G401 (cell line): ENCODE data around the gene ASCL4. TPM values are rescaled to one million over a fixed set of nuclear protein-coding genes. Genes with fewer than 3 reads are reported as not detected.

Experiments used
- DNase-seq: peaks from one replicate; pipeline ENCODE4 v3.0.0-alpha.2; 2015; ENCODE audit warnings: low spot score
- in situ Hi-C: cut with HindIII; loops from 2 replicates; pipeline ENCODE4 v1.10.0; 2016; ENCODE audit warnings: low sequenced_read_pairs, mixed read lengths
- total RNA-seq: library from RNA; depleted of rRNA; stranded (reverse); fragments of >200 nt; shearing (Covaris generic); gene quantifications from 2 replicates; pipeline ENCODE4 v1.2.3, GENCODE V29; 2014; rRNA removed

The ASCL4 gene
- total RNA-seq, 1 experiment from 2014 or later = not detected

DNA sequence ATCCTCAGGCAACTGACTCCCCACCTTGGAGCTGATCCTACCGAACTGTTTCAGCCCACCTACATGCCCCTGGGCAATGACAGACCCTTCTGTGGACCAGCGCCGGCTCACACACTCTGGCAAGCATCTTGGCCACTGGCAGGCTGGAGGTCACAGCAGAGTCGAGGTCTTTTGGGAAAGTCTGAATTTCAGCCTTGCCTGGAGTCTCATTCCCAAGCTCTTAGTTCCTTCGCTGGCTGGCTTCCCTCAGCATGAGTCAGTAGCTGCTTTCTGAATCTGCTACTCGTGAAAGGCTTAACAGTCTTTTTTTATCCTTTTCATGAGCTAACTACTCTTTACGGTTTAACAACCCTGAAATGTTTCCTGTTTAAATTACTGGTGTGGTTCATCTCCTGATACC is 44.5 kb downstream of the ASCL4 start:
- DNase-seq = no peak
- in situ Hi-C loops = no loop called here

DNA sequence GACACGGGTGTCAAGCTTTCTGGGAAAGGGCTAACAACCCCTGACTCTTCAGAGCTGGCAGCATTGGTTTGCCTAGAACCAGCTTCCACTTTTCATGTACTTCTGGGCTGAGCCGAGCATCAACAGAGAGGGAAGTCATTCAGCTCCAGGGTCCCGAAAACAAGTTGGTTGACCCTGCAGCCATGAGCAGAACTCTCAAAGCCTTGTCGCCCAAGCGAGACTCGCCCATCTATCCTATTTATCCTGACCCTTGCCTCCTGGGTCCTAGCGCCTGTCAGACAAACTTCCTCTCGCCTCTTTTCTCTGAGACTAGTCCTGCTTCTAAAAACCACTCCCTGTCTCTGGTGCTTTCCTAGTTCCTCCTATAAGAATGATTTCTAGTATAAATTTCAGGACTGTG is 47.9 kb downstream of the ASCL4 start:
- in situ Hi-C loops = no loop called here

More for the DNA sequence above, 47.9 kb downstream of the ASCL4 start:
- DNase-seq = no peak

Other genes starting within 250 kb of the ASCL4 start
- 30.9 and 38.2 TPM in 2 replicates for gene PWP1, start 88.9 kb upstream of the ASCL4 start, total RNA-seq
- gene PRDM4, start 13.6 kb upstream of the ASCL4 start, total RNA-seq = 37.7 and 51.7 TPM in 2 replicates